Heart right ventricle (tissue), 16 donors: ENCODE measurements around the gene BTBD8. TPM values are rescaled to one million over a fixed set of nuclear protein-coding genes. Genes with fewer than 3 reads are reported as not detected.

Experiments used
- ATAC-seq, 8 donors: fragments of 200-7000 bp; cut with Tn5 transposase; one replicate each; pipeline ENCODE4 v1.9.1; 2020; ENCODE audit warnings: mild to moderate bottlenecking in 8 of 8, moderate library complexity in 8 of 8, moderate number of reproducible peaks in 1 of 8
- DNase-seq, 2 donors: peaks; one replicate each; pipeline ENCODE4 v3.0.0-alpha.2; 2020
- H3K27ac ChIP-seq, 10 donors: fragments of 200-600 bp; sonication (generic) in 2 of 10; one replicate each; pipeline versions ENCODE4 v1.5.0 to v1.8.0; 2020 to 2022; ENCODE audit warnings: mild to moderate bottlenecking in 3 of 10
- H3K27me3 ChIP-seq, 7 donors: fragments of 200-600 bp; one replicate each; pipeline ENCODE4 v1.8.0; 2021 to 2022; ENCODE audit warnings: mild to moderate bottlenecking in 2 of 7
- H3K36me3 ChIP-seq, 9 donors: fragments of 200-600 bp; sonication (generic) in 1 of 9; one replicate each; pipeline versions ENCODE4 v1.5.0 to v1.8.0; 2020 to 2022; ENCODE audit warnings: mild to moderate bottlenecking in 2 of 9
- H3K4me1 ChIP-seq, 9 donors: fragments of 200-600 bp; sonication (generic) in 1 of 9; one replicate each; pipeline versions ENCODE4 v1.5.0 to v1.8.0; 2020 to 2022; ENCODE audit warnings: mild to moderate bottlenecking in 4 of 9
- H3K4me3 ChIP-seq, 10 donors: fragments of 200-600 bp; sonication (generic) in 2 of 10; one replicate each; pipeline versions ENCODE4 v1.5.0 to v1.8.0; 2020 to 2022; ENCODE audit warnings: mild to moderate bottlenecking in 7 of 10, moderate library complexity in 2 of 10
- H3K9me3 ChIP-seq, 11 donors: fragments of 200-600 bp in 10 of 11; sonication (generic) in 2 of 11; one replicate each; pipeline versions ENCODE4 v1.5.0 to v1.8.0; 2013 to 2022; ENCODE audit warnings: mild to moderate bottlenecking in 2 of 11, control low read depth in 1 of 11, moderate library complexity in 1 of 11
- WGBS, 2 donors: extraction: QIAGEN DNeasy Blood & Tissue Kit; methylation state at CpG; one replicate each; pipeline ENCODE4 v1.1.7; 2013; ENCODE audit warnings: inconsistent platforms in 1 of 2; 5-methylcytosine and 5-hydroxymethylcytosine counted together
- intact Hi-C, 10 donors: fragments of 100-400 bp; cut with DNase I; formaldehyde crosslinking; loops; one replicate each; pipeline versions ENCODE4 v1.11.1 to v1.14.2; 2022
- polyA plus RNA-seq, 2 donors: library from polyadenylated mRNA; stranded (reverse); fragments of 200-250 nt; gene quantifications; one replicate each; pipeline ENCODE4 v1.2.3, GENCODE V29; 2013
- total RNA-seq, 10 donors: library from RNA; stranded (reverse); fragmentation: NEBNext Ultra II Directional in 3 of 10; extraction: Animal tissue kit (Norgen Biotek cat#: 25700) in 3 of 10; gene quantifications; one replicate each; pipeline versions ENCODE4 v1.2.1 to v1.2.4, GENCODE V29; 2021 to 2023
- TF ChIP-seq, protein P1 (sequence below), 9 donors: fragments of 200-600 bp; sonication (generic) in 2 of 9; IDR thresholded peaks; one replicate each; pipeline versions ENCODE4 v1.5.0 to v1.8.0; 2021 to 2022; ENCODE audit warnings: antibody characterized with exemption in 9 of 9, mild to moderate bottlenecking in 5 of 9, moderate library complexity in 1 of 9
- donor health status: Arrhythmogenic right ventricular cardiomyopathy.
- donor health status: ischemic (EF 13 %, LVEDD 7.1; RV severe dilation, severe dysfunction).
- donor health status: healthy with polysubstance abuse.
- donor health status: DM: no; HTN: yes; CAD: no.
- donor health status: DM: no; HTN: no; CAD: no.
- donor health status: ischemic (EF 25% LVEDD 6.9; RV normal size, moderate dysfunction).
- donor health status: ischemic (EF 25% LVEDD 5.7; RV mildly dilated, moderate dysfunction).
- donor health status: healthy.
- donor health status: DM: yes; HTN: yes; CAD: no.
- donor health status: Ischemic cardiomyopathy.
- donor health status: ischemic (EF 35%, LVEDD 5.7; RV mildly dilated, moderate dysfunction).
- donor health status: nonischemic (EF 11% LVEDD 7.7; RV severe dilation, severe dysfunction).
- donor health status: DM: yes; HTN: yes; CAD: no.
- donor health status: PGD.
- donor health status: ischemic (EF 29% LVEDD 5.4; RV normal size, mild dysfunction).
- donor health status: nonischemic (EF 23%, LVEDD 6.1; RV moderate dilation, normal function).

BTBD8 gene
- total and polyA plus RNA-seq, 12 donors: 0.30 to 6.1 (median 4.1) TPM

DNA sequence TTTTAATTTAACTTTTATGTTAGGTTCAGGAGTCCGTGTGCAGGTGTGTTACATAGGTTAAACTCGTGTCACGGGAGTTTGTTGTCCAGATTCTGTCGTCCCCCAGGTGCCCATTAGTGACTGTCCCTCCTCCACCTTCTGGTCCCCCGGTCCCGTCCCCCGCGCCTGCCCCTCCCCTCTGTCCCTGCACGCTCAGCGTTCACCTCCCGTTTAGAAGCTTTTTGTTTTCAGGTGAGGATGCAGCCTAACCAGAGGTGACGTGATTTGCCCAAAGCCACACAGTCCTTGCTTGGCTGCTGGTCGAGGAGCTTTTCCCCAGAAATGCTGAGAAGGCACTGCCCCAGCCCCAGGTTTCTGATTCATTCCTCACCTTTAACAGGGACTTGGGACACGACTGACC, 138.4 kb downstream of the BTBD8 start:
- DNase-seq (no peak), ATAC-seq (no peak)
- intact Hi-C loops: no loop called here
- Histone ChIP-seq H3K27ac (no peak overlapping the region), H3K27me3 (no peaks in the 10 kb centered on the region), H3K4me1 (no peaks in the 10 kb centered on the region), H3K36me3 (no peaks in the 10 kb centered on the region), H3K9me3 (no peaks in the 10 kb centered on the region), H3K4me3 (no peak overlapping the region)
- WGBS, 2 donors: 82 to 87% methylated on average over 14 of the region's 14 CpGs
- TF ChIP-seq, protein P1, sequence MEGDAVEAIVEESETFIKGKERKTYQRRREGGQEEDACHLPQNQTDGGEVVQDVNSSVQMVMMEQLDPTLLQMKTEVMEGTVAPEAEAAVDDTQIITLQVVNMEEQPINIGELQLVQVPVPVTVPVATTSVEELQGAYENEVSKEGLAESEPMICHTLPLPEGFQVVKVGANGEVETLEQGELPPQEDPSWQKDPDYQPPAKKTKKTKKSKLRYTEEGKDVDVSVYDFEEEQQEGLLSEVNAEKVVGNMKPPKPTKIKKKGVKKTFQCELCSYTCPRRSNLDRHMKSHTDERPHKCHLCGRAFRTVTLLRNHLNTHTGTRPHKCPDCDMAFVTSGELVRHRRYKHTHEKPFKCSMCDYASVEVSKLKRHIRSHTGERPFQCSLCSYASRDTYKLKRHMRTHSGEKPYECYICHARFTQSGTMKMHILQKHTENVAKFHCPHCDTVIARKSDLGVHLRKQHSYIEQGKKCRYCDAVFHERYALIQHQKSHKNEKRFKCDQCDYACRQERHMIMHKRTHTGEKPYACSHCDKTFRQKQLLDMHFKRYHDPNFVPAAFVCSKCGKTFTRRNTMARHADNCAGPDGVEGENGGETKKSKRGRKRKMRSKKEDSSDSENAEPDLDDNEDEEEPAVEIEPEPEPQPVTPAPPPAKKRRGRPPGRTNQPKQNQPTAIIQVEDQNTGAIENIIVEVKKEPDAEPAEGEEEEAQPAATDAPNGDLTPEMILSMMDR (IDR thresholded peaks at IDR 0.05): no peak

DNA sequence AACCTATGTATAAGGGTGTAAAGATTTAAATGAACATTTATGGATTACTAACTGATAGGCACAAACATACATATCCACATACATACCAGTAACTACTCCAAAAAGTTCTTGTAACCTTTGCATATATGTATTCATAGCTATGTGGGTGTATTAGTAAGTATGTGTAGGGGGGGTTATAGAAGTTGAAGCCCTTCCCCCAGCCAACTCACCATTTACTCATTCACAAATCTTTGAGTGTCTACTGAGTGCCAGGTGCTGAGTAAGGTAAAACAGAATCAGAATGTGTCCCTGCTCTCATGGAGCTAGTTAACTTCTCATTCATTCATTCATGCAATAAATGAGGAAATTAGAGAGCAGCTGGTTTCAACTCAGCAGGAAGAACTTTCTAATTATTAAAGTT, 138.9 kb downstream of the BTBD8 start:
- intact Hi-C loops: no loop called here
- TF ChIP-seq, protein P1 (IDR thresholded peaks at IDR 0.05): no peak

GRCh38 chr1:92228401-92228800, 148.3 kb downstream of the BTBD8 start:
- no peak for DNase-seq
- H3K36me3 ChIP-seq: no peaks in the 10 kb centered on the region
- TF ChIP-seq, protein P1 (IDR thresholded peaks at IDR 0.05): no peak
- 56 to 58% methylated on average over 3 of the region's 3 CpGs for WGBS, 2 donors
- H3K9me3 ChIP-seq: no peaks in the 10 kb centered on the region
- intact Hi-C loops: no loop called here
- ATAC-seq: no peak
- H3K27me3 ChIP-seq: no peaks in the 10 kb centered on the region
- no peak overlapping the region for H3K4me3 ChIP-seq
- H3K4me1 ChIP-seq: no peaks in the 10 kb centered on the region
- H3K27ac ChIP-seq: no peak overlapping the region

More for the DNA sequence above, 138.9 kb downstream of the BTBD8 start:
- DNase-seq (no peak), ATAC-seq (no peak)
- Histone ChIP-seq H3K36me3 (no peaks in the 10 kb centered on the region), H3K4me1 (no peaks in the 10 kb centered on the region), H3K27ac (no peak overlapping the region), H3K9me3 (no peaks in the 10 kb centered on the region), H3K4me3 (no peak overlapping the region), H3K27me3 (no peaks in the 10 kb centered on the region)

- Histone ChIP-seq H3K36me3 (no peaks in the 10 kb centered on the region), H3K27ac (no peak overlapping the region)
- TF ChIP-seq, protein P1 (IDR thresholded peaks at IDR 0.05): no peak
Measured at GRCh38 chr1:92230736-92231135, 150.6 kb downstream of the BTBD8 start.

More at GRCh38 chr1:92230736-92231135, 150.6 kb downstream of the BTBD8 start:
- Histone ChIP-seq H3K4me3 (no peak overlapping the region), H3K4me1 (no peaks in the 10 kb centered on the region), H3K9me3 (no peaks in the 10 kb centered on the region), H3K27me3 (no peaks in the 10 kb centered on the region)
- intact Hi-C loops: no loop called here
- ATAC-seq (no peak), DNase-seq (no peak)
- WGBS, 2 donors: 85 to 88% methylated on average over 1 of the region's 1 CpG

Other genes with a start within 250 kb of the BTBD8 start
- gene TGFBR3, start 194.2 kb upstream of the BTBD8 start, total RNA-seq: 10 to 100 TPM; 11.9 to 36.7 (median 26.4) TPM
- 10 to 100 TPM in 1 of 2 donors, 1 to 10 TPM in 1; 6.6 to 11.2 TPM for gene TGFBR3, start 194.2 kb upstream of the BTBD8 start, polyA plus RNA-seq
- under 1 TPM in 1 of 10 donors, not detected in 9; 0.06 TPM for gene BRDT, start 130.9 kb upstream of the BTBD8 start, total RNA-seq
- not detected for gene BRDT, start 130.9 kb upstream of the BTBD8 start, polyA plus RNA-seq
- gene EPHX4, start 50.4 kb upstream of the BTBD8 start, total RNA-seq: under 1 TPM in 5 of 10 donors, not detected in 5; 0.22 to 0.38 (median 0.32) TPM
- gene EPHX4, start 50.4 kb upstream of the BTBD8 start, polyA plus RNA-seq: under 1 TPM in 1 of 2 donors, not detected in 1; 0.20 TPM
- not detected for gene SETSIP, start 4.9 kb upstream of the BTBD8 start, total RNA-seq
- gene SETSIP, start 4.9 kb upstream of the BTBD8 start, polyA plus RNA-seq: not detected
- not detected for gene C1orf146, start 137.6 kb downstream of the BTBD8 start, total RNA-seq
- gene C1orf146, start 137.6 kb downstream of the BTBD8 start, polyA plus RNA-seq: not detected
- 1 to 10 TPM; 4.4 to 7.1 (median 6.0) TPM for gene GLMN, start 218.6 kb downstream of the BTBD8 start, total RNA-seq
- gene GLMN, start 218.6 kb downstream of the BTBD8 start, polyA plus RNA-seq: 10 to 100 TPM in 1 of 2 donors, 1 to 10 TPM in 1; 4.4 to 33.0 TPM
- 10 to 100 TPM; 18.9 to 27.5 (median 24.5) TPM for gene RPAP2, start 218.7 kb downstream of the BTBD8 start, total RNA-seq
- gene RPAP2, start 218.7 kb downstream of the BTBD8 start, polyA plus RNA-seq: 1 to 10 TPM; 7.0 to 9.1 TPM